Mesenchymal stem cell (in vitro differentiated cells and primary cell): ENCODE results near the gene AUTS2.

Experiments used
- DNase-seq: peaks from one replicate; pipeline ENCODE4 v3.0.0-alpha.2; 2013
- H2AFZ ChIP-seq: one replicate; pipeline ENCODE4 v1.6.1; 2013; ENCODE audit warnings: low read depth, mild to moderate bottlenecking, control low read depth, inconsistent platforms, low read length, moderate library complexity
- H2AK5ac ChIP-seq: 2 replicates; pipeline ENCODE4 v1.6.1; 2013; ENCODE audit warnings: low read length, moderate library complexity, mild to moderate bottlenecking, inconsistent platforms; ENCODE audit not compliant: severe bottlenecking
- H2BK120ac ChIP-seq: one replicate; pipeline ENCODE4 v1.6.1; 2013; ENCODE audit warnings: low read depth, mild to moderate bottlenecking, inconsistent platforms, low read length, moderate library complexity
- H2BK12ac ChIP-seq, 2 experiments: one replicate each; pipeline ENCODE4 v1.6.1; 2013; ENCODE audit warnings: inconsistent platforms in 2 of 2, low read length in 2 of 2, mild to moderate bottlenecking in 2 of 2, moderate library complexity in 2 of 2, control low read depth in 1 of 2
- H2BK15ac ChIP-seq: one replicate; pipeline ENCODE4 v1.6.1; 2013; ENCODE audit warnings: mild to moderate bottlenecking, low read depth, inconsistent platforms; ENCODE audit not compliant: poor library complexity, severe bottlenecking
- H2BK5ac ChIP-seq: 2 replicates; pipeline ENCODE4 v1.6.1; 2013; ENCODE audit warnings: low read depth, mild to moderate bottlenecking, low read length, control low read depth, inconsistent platforms; ENCODE audit not compliant: poor library complexity, severe bottlenecking
- H3K14ac ChIP-seq, 2 experiments: one replicate each; pipeline ENCODE4 v1.6.1; 2013; ENCODE audit warnings: inconsistent platforms in 2 of 2, low read length in 2 of 2, control low read depth in 1 of 2, mild to moderate bottlenecking in 1 of 2, moderate library complexity in 1 of 2
- H3K18ac ChIP-seq, 2 experiments: one replicate each; pipeline ENCODE4 v1.6.1; 2013; ENCODE audit warnings: inconsistent platforms in 2 of 2, low read length in 2 of 2, control low read depth in 1 of 2, low read depth in 1 of 2, mild to moderate bottlenecking in 1 of 2
- H3K23ac ChIP-seq, 2 experiments: one replicate each; pipeline ENCODE4 v1.6.1; 2013; ENCODE audit warnings: inconsistent platforms in 2 of 2, low read length in 2 of 2, mild to moderate bottlenecking in 2 of 2, moderate library complexity in 2 of 2, control low read depth in 1 of 2
- H3K27ac ChIP-seq: 2 replicates; pipeline ENCODE4 v1.5.1; 2013; ENCODE audit warnings: mild to moderate bottlenecking, moderate library complexity, low read length, control low read depth, inconsistent platforms; ENCODE audit not compliant: poor library complexity, severe bottlenecking
- H3K27me3 ChIP-seq, 2 experiments: 2 replicates each; pipeline versions ENCODE4 v1.6.1 to v1.7.0; 2013; ENCODE audit warnings: low read length in 2 of 2, mild to moderate bottlenecking in 2 of 2, moderate library complexity in 2 of 2, control low read depth in 1 of 2, inconsistent platforms in 1 of 2; ENCODE audit not compliant: control insufficient read depth in 1 of 2, insufficient read depth in 1 of 2
- H3K36me3 ChIP-seq, 2 experiments: 2 replicates each; pipeline versions ENCODE4 v1.6.1 to v1.7.0; 2013; ENCODE audit warnings: low read length in 2 of 2, control low read depth in 1 of 2, inconsistent platforms in 1 of 2, low read depth in 1 of 2, mild to moderate bottlenecking in 1 of 2; ENCODE audit not compliant: insufficient read depth in 2 of 2, control insufficient read depth in 1 of 2
- H3K4ac ChIP-seq, 2 experiments: one replicate each; pipeline ENCODE4 v1.6.1; 2013; ENCODE audit warnings: inconsistent platforms in 2 of 2, low read length in 2 of 2, mild to moderate bottlenecking in 2 of 2, moderate library complexity in 2 of 2, control low read depth in 1 of 2, low read depth in 1 of 2
- H3K4me1 ChIP-seq: 2 replicates; pipeline ENCODE4 v1.6.1; 2013; ENCODE audit warnings: low read depth, low read length, control low read depth; ENCODE audit not compliant: control insufficient read depth, insufficient read depth
- H3K4me2 ChIP-seq: 2 replicates; pipeline ENCODE4 v1.6.1; 2013; ENCODE audit warnings: low read length, mild to moderate bottlenecking, inconsistent platforms; ENCODE audit not compliant: poor library complexity, severe bottlenecking
- H3K4me3 ChIP-seq, 2 experiments: 2 replicates each; pipeline versions ENCODE4 v1.5.1 to v1.7.0; 2013; ENCODE audit warnings: low read length in 2 of 2, mild to moderate bottlenecking in 2 of 2, control low read depth in 1 of 2, low read depth in 1 of 2; ENCODE audit not compliant: insufficient read depth in 1 of 2
- H3K79me1 ChIP-seq: replicated peaks from 2 replicates; pipeline ENCODE4 v1.6.1; 2013; ENCODE audit warnings: mild to moderate bottlenecking, control low read depth, low read length, inconsistent platforms; ENCODE audit not compliant: poor library complexity, severe bottlenecking
- H3K9ac ChIP-seq: 2 replicates; pipeline ENCODE4 v1.7.0; 2013; ENCODE audit warnings: mild to moderate bottlenecking, low read length, moderate library complexity
- H3K9me3 ChIP-seq: 2 replicates; pipeline ENCODE4 v1.7.0; 2013; ENCODE audit warnings: mild to moderate bottlenecking, low read length; ENCODE audit not compliant: control insufficient read depth
- H4K8ac ChIP-seq: one replicate; pipeline ENCODE4 v1.6.1; 2013; ENCODE audit warnings: inconsistent platforms, mild to moderate bottlenecking, low read length, moderate library complexity
- H4K91ac ChIP-seq: one replicate; pipeline ENCODE4 v1.6.1; 2013; ENCODE audit warnings: mild to moderate bottlenecking, low read length, inconsistent platforms
- WGBS: methylation state at CpG from one replicate; pipeline ENCODE4 v1.1.7; 2013; ENCODE audit warnings: mixed read lengths; 5-methylcytosine and 5-hydroxymethylcytosine counted together

AUTS2 gene

DNA sequence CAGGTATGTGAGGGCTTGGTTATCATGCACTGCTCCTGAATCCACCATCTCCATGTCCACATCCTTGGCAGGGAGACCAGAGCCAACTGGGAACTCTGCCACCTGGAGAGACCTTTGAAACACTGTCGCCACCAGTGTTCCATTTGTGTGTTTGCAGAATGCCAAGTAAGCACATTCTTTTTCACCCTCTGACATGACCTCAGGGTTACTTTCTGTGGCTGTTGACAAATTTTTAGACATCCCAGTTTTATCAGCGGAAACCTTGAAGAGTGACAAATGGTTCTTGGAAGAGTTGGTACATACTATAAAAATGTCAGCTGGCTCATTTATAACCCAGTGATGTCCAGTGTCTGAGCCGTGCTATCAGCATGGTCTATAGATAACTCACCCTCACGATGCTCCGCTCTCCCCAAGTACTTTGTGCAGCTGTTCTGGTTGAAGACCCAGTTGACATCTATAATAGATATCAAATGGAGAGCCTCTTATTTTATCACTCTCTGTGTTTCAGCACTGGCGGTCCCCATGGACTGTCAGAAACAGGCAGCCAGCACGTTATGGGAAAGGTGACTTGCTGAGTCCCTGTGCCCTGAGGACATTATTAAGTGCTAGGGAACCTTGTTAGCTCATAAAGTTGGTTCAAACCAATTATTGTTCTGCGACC, 970.5 kb downstream of the AUTS2 start:
- Histone ChIP-seq H3K27ac (no peak overlapping the region), H2AFZ (no peak overlapping the region), H3K9me3 (no peaks in the 10 kb centered on the region), H2BK15ac (no peak overlapping the region), H3K4ac (no peak overlapping the region), H3K27me3 (no peaks in the 10 kb centered on the region), H3K9ac (no peak overlapping the region), H3K14ac (no peak overlapping the region), H3K79me1 (no peaks in the 10 kb centered on the region), H3K4me1 (peaks cover 12% of the 10 kb centered on the region), H3K4me3 (no peak overlapping the region), H2BK12ac (no peak overlapping the region), H3K36me3 (peaks cover 0 to 4% of the 10 kb centered on the region in 2 experiments), H4K91ac (no peak overlapping the region), H2BK120ac (no peak overlapping the region), H3K23ac (no peak overlapping the region), H3K4me2 (no peak overlapping the region), H2BK5ac (no peak overlapping the region), H3K18ac (no peak overlapping the region), H2AK5ac (no peak overlapping the region), H4K8ac (no peak overlapping the region)
- DNase-seq, result no peak
- 38% methylated on average over 8 of the region's 8 CpGs for WGBS

DNA sequence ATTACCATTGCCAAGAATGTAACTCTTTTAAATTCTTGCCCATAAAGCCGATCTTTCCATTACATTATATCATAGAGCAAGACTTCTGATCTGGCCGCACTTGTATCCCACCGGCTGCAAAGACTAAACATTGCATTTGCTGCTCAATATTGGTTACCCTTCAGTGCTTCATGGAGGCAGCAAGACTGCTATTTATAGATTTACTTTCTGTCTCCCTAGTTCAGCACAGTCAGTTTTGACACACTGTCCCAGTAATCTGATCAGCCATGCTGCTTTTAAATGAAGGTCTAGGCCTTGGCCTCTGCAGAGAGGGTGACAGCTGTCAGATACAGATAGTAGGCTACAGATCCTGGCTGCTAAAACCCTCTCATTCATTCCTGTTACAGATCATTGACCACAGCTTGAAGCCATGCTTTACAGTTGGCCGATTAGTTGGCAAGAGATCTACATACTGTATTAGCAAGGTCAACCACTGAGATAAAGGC, 971.1 kb downstream of the AUTS2 start:
- Histone ChIP-seq H3K14ac (no peak overlapping the region), H2BK15ac (no peak overlapping the region), H2AFZ (no peak overlapping the region), H3K18ac (no peak overlapping the region), H3K27ac (no peak overlapping the region), H3K36me3 (peaks cover 0 to 4% of the 10 kb centered on the region in 2 experiments), H4K8ac (no peak overlapping the region), H2BK12ac (no peak overlapping the region), H3K9ac (no peak overlapping the region), H3K4me2 (no peak overlapping the region), H3K4me1 (peaks cover 13% of the 10 kb centered on the region), H2AK5ac (no peak overlapping the region), H4K91ac (no peak overlapping the region), H3K4ac (no peak overlapping the region), H3K27me3 (no peaks in the 10 kb centered on the region), H2BK5ac (no peak overlapping the region), H3K23ac (no peak overlapping the region), H2BK120ac (no peak overlapping the region), H3K9me3 (no peaks in the 10 kb centered on the region), H3K4me3 (no peak overlapping the region), H3K79me1 (no peaks in the 10 kb centered on the region)
- no peak for DNase-seq
- WGBS, result 81% methylated on average over 4 of the region's 4 CpGs

DNA sequence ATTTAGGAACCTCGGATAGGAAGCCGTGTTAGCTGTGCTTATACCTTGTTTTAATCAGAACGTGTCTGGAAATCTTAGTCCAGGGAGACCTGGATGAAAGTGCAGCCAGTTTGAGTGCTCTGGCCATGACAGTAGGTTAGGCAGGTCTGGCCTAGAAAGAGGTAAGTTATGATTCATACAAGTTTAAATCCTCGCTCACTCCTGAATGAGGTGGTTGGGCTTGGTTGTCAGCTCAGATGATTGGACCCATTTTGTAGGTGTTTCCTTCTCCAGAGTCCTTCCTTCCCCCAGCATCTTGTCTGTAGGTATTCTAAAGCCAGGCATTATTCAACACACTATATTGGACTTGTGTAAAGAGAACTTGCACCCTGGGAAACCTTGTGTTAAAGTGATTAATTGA, 971.8 kb downstream of the AUTS2 start:
- Histone ChIP-seq H4K91ac (no peak overlapping the region), H3K9ac (no peak overlapping the region), H3K18ac (no peak overlapping the region), H2BK120ac (no peak overlapping the region), H2BK12ac (no peak overlapping the region), H4K8ac (no peak overlapping the region), H3K36me3 (peaks cover 0 to 4% of the 10 kb centered on the region in 2 experiments), H3K4me2 (no peak overlapping the region), H3K14ac (no peak overlapping the region), H3K27me3 (no peaks in the 10 kb centered on the region), H3K23ac (no peak overlapping the region), H3K79me1 (no peaks in the 10 kb centered on the region), H3K4me3 (no peak overlapping the region), H3K4ac (no peak overlapping the region), H2AFZ (no peak overlapping the region), H3K9me3 (no peaks in the 10 kb centered on the region), H2AK5ac (no peak overlapping the region), H2BK5ac (no peak overlapping the region), H3K4me1 (peaks cover 18% of the 10 kb centered on the region), H2BK15ac (no peak overlapping the region), H3K27ac (no peak overlapping the region)
- no peak for DNase-seq
- WGBS, result 88% methylated on average over 4 of the region's 4 CpGs

DNA sequence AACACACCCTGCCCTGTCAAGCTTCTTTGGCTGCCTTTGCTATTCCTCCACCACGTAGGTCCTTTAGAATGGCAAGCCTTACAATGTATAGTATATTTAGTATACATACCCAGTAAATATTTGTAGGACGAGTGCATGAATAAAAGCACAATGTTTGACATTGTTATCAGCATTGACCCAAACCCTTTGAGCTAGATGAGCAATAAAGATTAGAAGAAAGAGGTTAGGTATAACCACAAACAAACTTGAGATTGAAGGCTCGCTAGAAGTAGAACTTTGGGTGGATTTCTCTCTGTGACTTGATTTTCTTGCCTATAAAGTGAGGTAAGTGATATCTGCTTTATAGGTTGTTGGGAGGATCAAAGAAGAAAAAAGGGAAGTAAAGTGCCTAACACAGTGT, 972.7 kb downstream of the AUTS2 start:
- DNase-seq, result no peak

More for the DNA sequence above, 972.7 kb downstream of the AUTS2 start:
- H3K23ac ChIP-seq, result no peak overlapping the region
- H3K4me1 ChIP-seq, result peaks cover 22% of the 10 kb centered on the region
- no peaks in the 10 kb centered on the region for H3K9me3 ChIP-seq
- H2AFZ ChIP-seq, result no peak overlapping the region
- no peak overlapping the region for H3K27ac ChIP-seq
- H4K8ac ChIP-seq, result no peak overlapping the region
- peaks cover 0 to 4% of the 10 kb centered on the region in 2 experiments for H3K36me3 ChIP-seq
- H2BK12ac ChIP-seq, result no peak overlapping the region
- H2BK5ac ChIP-seq, result no peak overlapping the region
- H2AK5ac ChIP-seq, result no peak overlapping the region
- H3K4ac ChIP-seq, result no peak overlapping the region
- H3K14ac ChIP-seq, result no peak overlapping the region
- no peak overlapping the region for H4K91ac ChIP-seq
- no peaks in the 10 kb centered on the region for H3K27me3 ChIP-seq
- H3K4me3 ChIP-seq, result no peak overlapping the region
- no peaks in the 10 kb centered on the region for H3K79me1 ChIP-seq
- WGBS, result 75% methylated on average over 2 of the region's 3 CpGs
- H3K9ac ChIP-seq, result no peak overlapping the region
- no peak overlapping the region for H2BK120ac ChIP-seq
- no peak overlapping the region for H3K4me2 ChIP-seq
- no peak overlapping the region for H3K18ac ChIP-seq
- no peak overlapping the region for H2BK15ac ChIP-seq
